Measurements from ENCODE around the gene HOXD13.
A peak's percentile ranks its signal among the peaks of the same experiment; 100 is the strongest.

Gene HOXD13

GRCh38 chr2:176121190-176122051 lies 28.9 kb downstream of the HOXD13 start:
- ATAC-seq (no peak), DNase-seq (no peak)

DNA sequence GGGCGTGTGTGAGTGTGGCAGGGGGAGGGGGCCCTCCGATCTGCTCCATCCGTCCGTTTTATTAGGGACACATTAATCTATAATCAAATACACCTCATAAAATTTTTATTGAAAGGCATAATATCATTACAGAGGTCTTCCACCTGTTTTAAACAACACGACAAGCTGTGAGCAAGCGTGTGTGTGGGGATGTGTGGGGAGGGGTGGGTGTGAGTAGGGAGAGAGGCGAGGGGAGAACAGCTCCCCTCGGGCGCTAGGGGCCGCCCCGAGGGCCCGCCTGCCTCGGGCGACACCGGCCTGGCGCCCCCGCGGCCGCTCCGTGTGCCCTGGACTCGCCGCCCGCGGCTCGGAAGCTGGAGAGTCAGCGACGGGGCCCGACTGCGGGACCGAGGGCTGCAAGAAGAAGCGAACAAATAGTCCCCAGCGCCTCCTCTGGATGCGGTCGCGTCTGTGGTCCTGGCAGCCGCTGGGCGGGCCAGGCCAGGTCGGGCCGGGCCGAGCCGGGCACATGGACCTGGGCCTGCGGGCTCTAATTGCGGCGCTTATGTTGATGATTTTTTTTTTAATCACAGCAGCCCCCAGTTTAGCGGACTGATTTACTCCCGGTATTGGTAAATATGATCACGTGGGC lies 29.6 kb downstream of the HOXD13 start:
- ATAC-seq (no peak), DNase-seq (no peak)

- ATAC-seq (peak; percentile 49), DNase-seq (no peak)
Observed at GRCh38 chr2:176122683-176123410, 30.3 kb downstream of the HOXD13 start, which contains the start of gene HOXD9. HOXD9 (plus strand) TSS chr2:176122719; CDS start chr2:176122769, 50 bp downstream.

GRCh38 chr2:176123411-176124109 lies 31.0 kb downstream of the HOXD13 start:
- ATAC-seq, result no peak
- DNase-seq, result no peak

GRCh38 chr2:176124110-176124946 lies 31.8 kb downstream of the HOXD13 start:
- no peak for ATAC-seq
- no peak for DNase-seq

DNA sequence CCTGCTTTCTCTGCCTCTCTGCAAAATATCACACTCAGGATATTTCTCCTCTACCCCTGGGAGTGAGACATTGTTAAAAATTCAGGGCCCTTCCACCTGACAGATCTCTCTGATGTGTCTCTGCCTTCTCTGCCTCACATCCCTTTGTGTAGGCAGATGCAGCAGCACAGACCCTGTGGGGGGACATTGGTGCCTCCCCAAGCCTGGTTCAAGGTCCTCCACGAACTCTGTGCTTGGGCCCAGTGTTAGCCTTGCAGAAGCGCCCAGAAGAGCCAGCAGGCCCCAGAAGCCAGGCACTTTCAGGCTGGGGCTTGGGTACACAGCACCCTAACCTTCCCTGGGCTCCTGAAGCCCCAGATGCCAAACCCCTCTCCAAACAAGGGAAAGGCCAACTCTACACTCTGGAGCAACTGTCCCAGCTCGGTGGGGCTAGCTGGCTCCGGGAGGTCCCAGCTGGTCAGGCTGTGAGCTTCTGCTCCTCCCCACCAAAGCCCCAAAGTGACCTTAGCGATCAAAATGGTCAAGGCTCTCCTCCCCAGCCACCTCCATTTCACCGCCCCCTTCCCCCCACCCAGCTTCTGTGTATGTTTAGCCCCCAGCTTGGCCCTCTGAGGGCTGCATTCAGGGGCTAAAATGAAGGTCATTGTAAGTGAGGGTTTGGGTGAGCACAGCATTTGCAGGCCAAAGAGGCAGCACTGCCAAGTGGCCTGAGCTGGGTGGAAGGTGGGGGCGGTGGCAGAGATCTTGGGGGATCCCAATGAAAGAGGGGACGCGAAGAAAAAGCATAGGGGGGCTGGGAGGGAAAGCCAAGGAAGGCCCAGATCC lies 32.6 kb downstream of the HOXD13 start:
- ATAC-seq (no peak), DNase-seq (no peak)

DNA sequence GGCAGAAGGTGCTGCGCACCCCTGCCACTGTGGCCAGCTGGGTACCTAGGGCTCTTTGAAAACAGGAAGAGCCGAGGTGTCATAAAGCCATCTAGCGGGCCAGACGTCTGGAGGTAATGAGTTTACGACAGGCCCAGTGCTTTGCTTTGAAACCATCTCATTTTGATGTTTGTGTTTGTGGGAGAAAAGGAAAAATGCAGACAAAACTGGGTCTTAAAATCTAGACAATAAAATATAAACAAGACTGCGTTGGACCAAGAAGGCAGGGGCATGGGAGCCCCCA lies 33.2 kb downstream of the HOXD13 start:
- ATAC-seq, result no peak
- no peak for DNase-seq

DNA sequence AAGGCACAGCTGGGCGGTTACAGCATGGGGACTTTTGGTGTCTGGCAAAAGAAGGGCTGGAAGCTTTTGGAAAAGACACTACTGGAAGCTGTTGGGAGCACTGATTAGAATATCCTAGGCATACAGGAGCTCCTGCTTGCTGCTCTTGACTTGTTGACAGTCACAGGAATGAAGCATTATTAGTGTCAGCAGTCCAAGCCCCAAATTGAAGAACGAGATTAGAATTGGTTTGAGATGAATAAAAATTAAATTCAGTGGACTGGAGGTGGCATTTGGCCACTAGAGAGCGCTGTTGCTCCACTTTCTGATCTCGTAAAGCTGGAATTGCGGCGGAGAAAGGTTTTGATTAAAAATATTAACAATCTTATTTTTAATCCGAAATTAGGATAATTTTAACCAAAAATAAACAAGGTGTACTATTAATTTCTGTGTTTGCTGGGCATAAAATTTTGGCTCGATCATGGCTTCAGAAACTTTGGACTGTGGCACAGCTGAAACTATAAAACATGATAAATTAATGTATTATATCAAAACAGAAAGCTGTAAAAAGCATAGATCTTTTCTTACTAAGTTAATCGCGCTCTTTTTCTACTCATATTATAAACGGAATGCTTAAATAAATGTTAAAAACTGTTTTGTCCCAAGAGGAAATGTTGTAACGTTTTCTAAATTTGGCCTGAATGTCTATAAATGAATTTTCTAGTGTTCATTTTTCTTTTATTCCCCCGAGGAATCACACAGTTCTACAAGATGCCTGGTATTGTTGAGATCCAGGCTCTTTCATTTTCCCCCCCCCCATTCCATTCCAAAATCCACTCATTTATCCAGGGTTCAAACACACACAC lies 34.6 kb downstream of the HOXD13 start:
- DNase-seq (peak; percentile 72), ATAC-seq (no peak)

GRCh38 chr2:176127774-176128072 lies 35.2 kb downstream of the HOXD13 start:
- no peak for DNase-seq
- ATAC-seq, result no peak

DNA sequence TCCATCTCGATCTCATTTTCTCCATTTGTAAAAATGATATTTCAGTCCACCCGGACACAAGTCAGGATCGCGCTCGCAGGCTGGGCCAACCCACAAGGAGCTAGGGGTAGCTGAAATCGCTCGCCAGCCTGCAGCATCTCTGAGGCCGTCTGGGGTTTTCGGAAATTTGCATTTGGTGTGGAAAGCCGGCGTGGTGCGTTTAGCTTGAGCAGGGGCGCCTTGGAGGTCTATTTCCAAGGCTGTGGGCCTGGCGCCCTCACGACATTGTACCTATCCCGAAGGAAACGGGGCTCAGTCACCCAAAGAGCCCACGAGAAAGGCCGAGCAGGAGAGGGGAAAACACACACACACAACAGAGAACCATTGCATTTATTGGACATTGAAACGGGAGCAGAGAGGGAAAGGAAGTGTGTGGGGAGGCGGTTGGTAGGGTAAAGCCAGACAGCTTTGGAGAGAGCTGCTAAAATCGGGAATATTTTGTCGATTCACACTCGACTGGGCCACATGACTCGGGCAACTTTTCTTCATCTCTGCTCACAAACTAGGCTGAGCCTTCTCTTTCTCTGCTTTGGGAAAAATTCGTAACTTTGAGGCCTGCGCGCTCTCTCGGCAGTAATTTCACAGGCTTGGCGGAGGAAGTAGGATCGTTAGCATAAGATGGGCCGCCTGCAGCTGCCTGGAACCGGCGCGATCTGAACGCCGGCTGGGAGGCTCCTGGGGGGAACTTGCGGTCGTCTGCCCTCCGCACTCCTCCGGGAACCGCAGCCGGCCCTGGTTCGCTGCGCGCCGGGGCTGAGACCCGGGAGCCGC lies 35.9 kb downstream of the HOXD13 start:
- ATAC-seq (no peak), DNase-seq (no peak)

DNA sequence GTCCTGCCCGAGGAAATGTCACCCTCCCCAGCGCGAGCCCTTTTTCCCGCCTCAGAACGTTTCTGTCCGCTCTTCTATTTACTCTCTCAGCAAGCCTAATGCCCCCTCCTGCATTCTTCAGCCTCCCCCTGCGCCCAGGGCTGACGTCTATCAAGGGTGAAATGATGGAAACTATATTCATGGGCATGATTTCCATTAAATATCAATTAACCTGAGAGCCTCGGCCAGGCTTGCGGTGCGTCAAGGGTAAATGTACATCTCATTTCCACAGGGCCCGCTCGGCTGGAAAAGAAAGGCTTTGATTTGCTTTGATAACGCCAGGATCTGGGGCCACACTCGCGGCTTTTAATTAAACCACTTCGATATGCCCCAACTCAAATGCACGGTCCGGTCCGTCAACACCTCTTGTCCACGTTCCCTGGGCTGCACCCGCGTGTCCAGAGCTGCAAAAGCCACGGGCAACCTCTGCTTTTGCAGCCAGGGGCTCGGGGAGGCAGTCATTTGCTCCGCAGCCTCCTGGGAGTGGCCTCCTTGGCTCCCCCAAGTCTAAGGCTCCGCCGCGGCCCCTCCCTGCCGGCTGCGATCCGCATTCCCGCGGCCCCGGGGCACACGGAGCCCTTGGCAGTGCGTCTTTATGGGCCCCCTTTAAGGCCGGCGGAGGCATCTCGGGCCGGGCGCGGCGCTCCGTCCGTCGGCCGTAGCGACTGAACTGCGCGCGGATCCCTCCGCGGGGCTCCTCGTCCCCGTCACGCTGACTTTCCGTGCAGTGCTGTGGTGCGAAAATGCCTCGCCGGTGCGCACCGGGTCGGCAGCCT lies 36.7 kb downstream of the HOXD13 start, which contains the start of gene HOXD8:
Gene HOXD8, plus strand, starts transcription at position 724 of the 815 bp plus-strand sequence. CDS start 662 bp downstream, outside the sequence.
- ATAC-seq (peak; percentile 20), DNase-seq (peak; percentile 28)

- DNase-seq, result no peak
- no peak for ATAC-seq
Observed at GRCh38 chr2:176129813-176130146, 37.3 kb downstream of the HOXD13 start.

DNA sequence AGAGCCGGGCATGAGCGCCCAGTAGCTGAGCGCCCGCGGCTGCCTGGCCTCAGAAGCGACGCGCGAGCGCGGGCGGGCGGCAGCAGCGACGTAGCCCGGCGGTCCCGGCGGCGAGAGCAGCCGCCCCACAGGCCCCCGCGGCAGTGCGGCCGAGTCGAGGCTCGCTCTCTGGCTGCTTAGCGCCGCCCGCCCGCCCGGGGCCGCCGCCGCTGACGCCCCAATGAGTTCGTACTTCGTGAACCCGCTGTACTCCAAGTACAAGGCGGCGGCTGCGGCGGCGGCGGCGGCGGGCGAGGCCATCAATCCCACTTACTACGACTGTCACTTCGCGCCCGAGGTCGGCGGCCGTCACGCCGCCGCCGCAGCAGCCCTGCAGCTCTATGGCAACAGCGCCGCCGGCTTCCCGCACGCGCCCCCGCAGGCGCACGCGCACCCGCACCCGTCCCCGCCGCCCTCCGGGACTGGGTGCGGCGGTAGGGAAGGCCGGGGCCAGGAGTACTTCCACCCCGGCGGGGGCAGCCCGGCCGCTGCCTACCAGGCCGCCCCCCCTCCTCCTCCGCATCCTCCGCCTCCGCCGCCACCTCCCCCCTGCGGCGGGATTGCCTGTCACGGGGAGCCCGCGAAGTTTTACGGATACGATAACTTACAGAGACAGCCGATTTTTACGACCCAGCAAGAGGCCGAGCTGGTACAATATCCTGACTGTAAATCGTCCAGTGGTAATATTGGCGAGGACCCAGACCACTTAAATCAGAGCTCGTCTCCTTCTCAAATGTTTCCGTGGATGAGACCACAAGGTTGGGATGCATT lies 37.8 kb downstream of the HOXD13 start:
- DNase-seq (peak; percentile 36), ATAC-seq (peak; percentile 29)

DNA sequence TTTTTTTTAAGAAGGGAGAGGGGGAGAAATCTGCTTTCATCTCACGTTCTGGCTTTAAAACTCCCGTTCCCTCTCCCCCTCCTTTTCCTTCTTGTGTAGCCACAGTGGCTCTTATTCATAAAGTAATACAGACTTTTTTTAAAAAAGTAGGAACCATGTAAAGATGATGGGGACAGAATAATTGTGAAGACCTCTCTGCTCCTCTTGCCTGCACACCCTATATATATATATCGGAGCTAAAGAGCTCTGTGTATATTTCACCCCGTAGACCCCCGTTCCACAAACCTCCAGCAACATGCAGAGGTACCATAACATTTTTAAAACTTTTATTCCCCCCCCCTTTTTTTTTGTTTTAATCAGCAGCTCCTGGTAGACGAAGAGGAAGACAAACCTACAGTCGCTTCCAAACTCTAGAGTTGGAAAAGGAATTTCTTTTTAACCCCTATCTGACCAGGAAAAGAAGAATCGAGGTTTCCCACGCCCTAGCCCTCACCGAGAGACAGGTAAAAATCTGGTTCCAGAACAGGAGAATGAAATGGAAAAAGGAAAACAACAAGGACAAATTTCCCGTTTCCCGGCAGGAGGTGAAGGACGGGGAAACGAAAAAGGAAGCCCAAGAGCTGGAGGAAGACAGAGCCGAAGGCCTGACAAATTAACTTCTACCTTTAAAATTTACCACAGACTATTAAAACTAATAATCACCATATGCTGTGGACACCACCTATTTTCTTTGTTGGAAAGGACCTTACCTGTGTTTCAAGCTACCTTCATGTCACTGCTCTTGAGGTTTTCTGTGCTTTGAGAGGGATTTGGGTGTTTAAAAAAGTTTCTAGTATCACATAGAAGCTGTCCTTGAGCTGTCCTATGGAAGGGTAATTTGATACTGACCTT lies 38.7 kb downstream of the HOXD13 start:
- ATAC-seq (no peak), DNase-seq (no peak)

- DNase-seq (no peak), ATAC-seq (no peak)
Observed at GRCh38 chr2:176131848-176132158, 39.3 kb downstream of the HOXD13 start.
